HCT116 (cell line): ENCODE results near the gene FKBP5. TPM values are rescaled to one million over a fixed set of nuclear protein-coding genes. Genes with fewer than 3 reads are reported as not detected.

Experiments
- ATAC-seq: fragments of 200-7000 bp; cut with Tn5 transposase; 2 replicates; pipeline ENCODE4 v1.9.1; 2020; ENCODE audit warnings: mild to moderate bottlenecking, moderate library complexity
- BruUV-seq: library from RNA; stranded (reverse); fragments of 400-500 nt; replicated peaks from 2 replicates; lab custom pipeline; 2021; lab: Mats Ljungman, UMichigan
- CTCF ChIA-PET: fragments of 300-600 bp; sonication (Branson Sonifier 250); formaldehyde crosslinking; loops from one replicate; lab custom pipeline; 2021; ENCODE audit warnings: antibody characterized with exemption; lab: Charles Lee
- POLR2A ChIA-PET: fragments of 300-600, 350-600 bp; sonication (Branson Sonifier 250); formaldehyde crosslinking; loops from one replicate; lab custom pipeline; 2021; ENCODE audit warnings: antibody characterized with exemption; lab: Charles Lee
- RAD21 ChIA-PET, 2 experiments: fragments of 300-600 bp; sonication (Branson Sonifier 250); formaldehyde crosslinking; loops; one replicate each; lab custom pipeline; 2023; ENCODE audit warnings: low total read pairs in 2 of 2; ENCODE audit not compliant: uncharacterized antibody in 2 of 2, unreplicated experiment in 2 of 2, low non-redundant PET in 1 of 2; lab: Charles Lee
- DNase-seq: peaks from one replicate; pipeline ENCODE4 v3.0.0-alpha.2; 2010; ENCODE audit warnings: low read depth, low spot score
- H2AFZ ChIP-seq: fragments of 200-600 bp; shearing (Covaris generic), sonication (generic); 2 replicates; pipeline ENCODE4 v1.6.1; 2017; ENCODE audit warnings: low read depth, mixed run types, mixed read lengths, antibody characterized with exemption, low read length; ENCODE audit not compliant: poor library complexity, severe bottlenecking
- H3K27ac ChIP-seq: 2 replicates; pipeline ENCODE4 v1.5.1; 2012; ENCODE audit warnings: low read depth, low read length
- H3K27me3 ChIP-seq: fragments of 200-600 bp; sonication (generic); 2 replicates; pipeline ENCODE4 v1.6.1; 2016; ENCODE audit warnings: mixed run types, low read length, mixed read lengths; ENCODE audit not compliant: insufficient read depth
- H3K36me3 ChIP-seq, 2 experiments: fragments of 200-500 bp in 1 of 2; fragments of 200-600 bp in 1 of 2; sonication (Bioruptor generic) in 1 of 2; sonication (generic) in 1 of 2; 2 replicates each; pipeline versions ENCODE4 v1.5.1 to v1.6.1; 2014 to 2016; ENCODE audit warnings: low read length in 2 of 2, inconsistent platforms in 1 of 2, mixed read lengths in 1 of 2, mixed run types in 1 of 2; ENCODE audit not compliant: insufficient read depth in 2 of 2, control insufficient read depth in 1 of 2
- H3K4me1 ChIP-seq, 2 experiments: fragments of 200-600 bp in 1 of 2; sonication (generic) in 1 of 2; 2 replicates each; pipeline versions ENCODE4 v1.5.1 to v1.6.1; 2012 to 2017; ENCODE audit warnings: low read length in 2 of 2, inconsistent platforms in 1 of 2, mild to moderate bottlenecking in 1 of 2, mixed read lengths in 1 of 2, mixed run types in 1 of 2, moderate library complexity in 1 of 2; ENCODE audit not compliant: insufficient read depth in 2 of 2, control insufficient read depth in 1 of 2
- H3K4me2 ChIP-seq: fragments of 200-600 bp; sonication (generic); 2 replicates; pipeline ENCODE4 v1.6.1; 2017; ENCODE audit warnings: mixed run types, low read length, mixed read lengths
- H3K4me3 ChIP-seq, 2 experiments: fragments of 200-600 bp in 1 of 2; sonication (generic) in 1 of 2; replicated peaks in 1 of 2; 2 replicates each; pipeline ENCODE4 v1.5.1; 2011 to 2016; ENCODE audit warnings: low read length in 2 of 2, control low read depth in 1 of 2, low read depth in 1 of 2, mild to moderate bottlenecking in 1 of 2, mixed read lengths in 1 of 2, mixed run types in 1 of 2
- H3K79me2 ChIP-seq: fragments of 200-600 bp; sonication (generic); 2 replicates; pipeline ENCODE4 v1.6.1; 2017; ENCODE audit warnings: mild to moderate bottlenecking, mixed run types, low read length, moderate library complexity, mixed read lengths; ENCODE audit not compliant: insufficient read depth
- H3K9ac ChIP-seq: fragments of 200-600 bp; sonication (generic); 2 replicates; pipeline ENCODE4 v1.6.1; 2016; ENCODE audit warnings: low read length, mixed read lengths
- H3K9me2 ChIP-seq: fragments of 200-600 bp; sonication (generic), shearing (Covaris generic); 2 replicates; pipeline ENCODE4 v1.6.1; 2017; ENCODE audit warnings: mixed run types, mild to moderate bottlenecking, moderate library complexity; ENCODE audit not compliant: insufficient read depth
- H3K9me3 ChIP-seq, 2 experiments: fragments of 200-500 bp in 1 of 2; fragments of 200-600 bp in 1 of 2; sonication (Bioruptor generic) in 1 of 2; sonication (generic) in 1 of 2; 2 replicates each; pipeline ENCODE4 v1.6.1; 2014 to 2017; ENCODE audit warnings: low read length in 2 of 2, mixed read lengths in 2 of 2, inconsistent platforms in 1 of 2, low read depth in 1 of 2, mild to moderate bottlenecking in 1 of 2, mixed run types in 1 of 2, moderate library complexity in 1 of 2; ENCODE audit not compliant: control insufficient read depth in 1 of 2, insufficient read depth in 1 of 2
- H4K20me1 ChIP-seq: fragments of 200-600 bp; sonication (generic), shearing (Covaris generic); 2 replicates; pipeline ENCODE4 v1.6.1; 2017; ENCODE audit warnings: mixed run types, mild to moderate bottlenecking, moderate library complexity; ENCODE audit not compliant: insufficient read depth
- FOSL1 ChIP-seq: IDR thresholded peaks from 2 replicates; pipeline ENCODE4 v1.6.1; 2012; ENCODE audit warnings: low read depth
- SRF ChIP-seq: IDR thresholded peaks from 2 replicates; pipeline ENCODE4 v1.6.1; 2012; ENCODE audit warnings: low read depth
- ZNF274 ChIP-seq: fragments of 200-500 bp; sonication (Bioruptor generic); IDR thresholded peaks from 2 replicates; pipeline ENCODE4 v1.6.1; 2014; ENCODE audit warnings: mild to moderate bottlenecking, low read depth, low read length, inconsistent platforms
- intact Hi-C: fragments of 100-400 bp; cut with micrococcal nuclease; formaldehyde crosslinking; loops from 2 replicates; pipeline ENCODE4 v1.10.0; 2022
- total RNA-seq: library from RNA; stranded (reverse); gene quantifications from one replicate; pipeline ENCODE4 v1.2.1, GENCODE V29; 2021; ENCODE audit not compliant: unreplicated experiment
- TF ChIP-seq, protein P1 (sequence below): IDR thresholded peaks from 2 replicates; pipeline ENCODE4 v1.6.1; 2012; ENCODE audit warnings: low read depth

FKBP5 gene
- total RNA-seq, 1 experiment from 2014 or later: 50.3 TPM

DNA sequence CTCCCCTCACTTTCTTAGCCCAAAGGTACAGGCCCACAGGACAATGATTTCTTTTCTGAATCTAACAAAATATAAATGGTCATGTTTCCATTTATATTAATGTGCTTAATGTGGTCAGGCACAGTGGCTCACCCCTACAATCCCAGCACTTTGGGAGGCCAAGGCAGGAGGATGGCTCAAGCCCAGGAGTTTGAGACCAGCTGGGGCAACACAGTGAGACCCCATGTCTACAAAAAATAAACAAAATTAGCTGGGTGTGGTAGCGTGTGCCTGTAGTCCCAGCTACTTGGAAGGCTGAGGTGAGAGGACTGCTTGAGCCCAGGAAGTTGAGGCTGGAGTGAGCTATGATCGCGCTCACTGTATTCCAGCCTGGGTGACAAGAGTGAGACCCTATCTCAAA, 98.8 kb downstream of the FKBP5 start:
- intact Hi-C loops: no loop called here
- H3K9ac ChIP-seq: no peak overlapping the region
- BruUV-seq: no TSS peak
- peaks cover 0 to 9% of the 10 kb centered on the region in 2 experiments; a peak in 1 of 4 replicates for H3K36me3 ChIP-seq
- H3K9me2 ChIP-seq: no peaks in the 10 kb centered on the region
- CTCF ChIA-PET: interaction anchor here (4.4 kb wide), 1 partner anchor 147 kb away, joined by 25 read pairs; the partner anchor contains the start of gene ARMC12
- H3K4me1 ChIP-seq: peaks cover 19 to 37% of the 10 kb centered on the region in 2 experiments
- no peak for ATAC-seq
- POLR2A ChIA-PET: no interaction called here
- H4K20me1 ChIP-seq: no peaks in the 10 kb centered on the region
- TF ChIP-seq ZNF274 (no peak), FOSL1 (no peak)
- TF ChIP-seq, all 23 proteins: peak for 0
- Histone ChIP-seq H3K4me3 (no peak overlapping the region), H3K27ac (no peak overlapping the region), H3K27me3 (no peaks in the 10 kb centered on the region), H3K4me2 (no peak overlapping the region), H2AFZ (no peak overlapping the region), H3K79me2 (0 out of 2 replicates have a peak, but pooled peaks cover 7% of the 10 kb centered on the region), H3K9me3 (no peaks in the 10 kb centered on the region)
- RAD21 ChIA-PET: no interaction called here
- no peak for DNase-seq

DNA sequence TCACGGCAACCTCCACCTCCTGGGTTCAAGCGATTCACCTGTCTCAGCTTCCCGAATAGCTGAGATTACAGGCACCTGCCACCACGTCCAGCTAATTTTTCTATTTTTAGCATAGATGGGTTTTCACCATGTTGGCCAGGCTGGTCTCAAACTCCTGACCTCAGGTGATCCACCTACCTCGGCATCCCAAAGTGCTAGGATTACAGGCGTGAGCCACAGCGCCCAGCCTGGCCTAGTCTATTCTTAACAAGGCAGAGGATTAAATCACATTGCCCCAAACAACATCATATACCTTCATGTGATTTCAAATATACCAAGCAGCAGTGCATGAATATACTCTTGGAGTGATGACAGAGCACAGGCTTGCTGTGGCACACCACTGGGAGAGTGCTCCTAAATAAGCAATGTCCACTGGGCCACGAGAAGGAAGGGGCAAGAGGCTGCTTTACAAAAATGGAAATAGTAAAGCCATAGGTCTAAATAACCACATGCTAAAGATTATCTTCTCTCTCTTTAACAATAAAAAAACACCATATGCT, 99.4 kb downstream of the FKBP5 start:
- BruUV-seq: no TSS peak
- Histone ChIP-seq H3K4me1 (peaks cover 15 to 38% of the 10 kb centered on the region in 2 experiments; a peak in 3 of 4 replicates), H3K36me3 (0 out of 4 replicates have a peak, but pooled peaks cover 0 to 6% of the 10 kb centered on the region in 2 experiments), H4K20me1 (no peaks in the 10 kb centered on the region), H3K9me2 (no peaks in the 10 kb centered on the region), H3K9ac (no peak overlapping the region), H3K9me3 (no peaks in the 10 kb centered on the region), H3K4me3 (no peak overlapping the region), H3K27ac (no peak overlapping the region), H2AFZ (no peak overlapping the region), H3K27me3 (no peaks in the 10 kb centered on the region), H3K79me2 (0 out of 2 replicates have a peak, but pooled peaks cover 3% of the 10 kb centered on the region), H3K4me2 (no peak overlapping the region)
- RAD21 ChIA-PET: no interaction called here
- TF ChIP-seq SRF: no peak
- TF ChIP-seq, protein P1, sequence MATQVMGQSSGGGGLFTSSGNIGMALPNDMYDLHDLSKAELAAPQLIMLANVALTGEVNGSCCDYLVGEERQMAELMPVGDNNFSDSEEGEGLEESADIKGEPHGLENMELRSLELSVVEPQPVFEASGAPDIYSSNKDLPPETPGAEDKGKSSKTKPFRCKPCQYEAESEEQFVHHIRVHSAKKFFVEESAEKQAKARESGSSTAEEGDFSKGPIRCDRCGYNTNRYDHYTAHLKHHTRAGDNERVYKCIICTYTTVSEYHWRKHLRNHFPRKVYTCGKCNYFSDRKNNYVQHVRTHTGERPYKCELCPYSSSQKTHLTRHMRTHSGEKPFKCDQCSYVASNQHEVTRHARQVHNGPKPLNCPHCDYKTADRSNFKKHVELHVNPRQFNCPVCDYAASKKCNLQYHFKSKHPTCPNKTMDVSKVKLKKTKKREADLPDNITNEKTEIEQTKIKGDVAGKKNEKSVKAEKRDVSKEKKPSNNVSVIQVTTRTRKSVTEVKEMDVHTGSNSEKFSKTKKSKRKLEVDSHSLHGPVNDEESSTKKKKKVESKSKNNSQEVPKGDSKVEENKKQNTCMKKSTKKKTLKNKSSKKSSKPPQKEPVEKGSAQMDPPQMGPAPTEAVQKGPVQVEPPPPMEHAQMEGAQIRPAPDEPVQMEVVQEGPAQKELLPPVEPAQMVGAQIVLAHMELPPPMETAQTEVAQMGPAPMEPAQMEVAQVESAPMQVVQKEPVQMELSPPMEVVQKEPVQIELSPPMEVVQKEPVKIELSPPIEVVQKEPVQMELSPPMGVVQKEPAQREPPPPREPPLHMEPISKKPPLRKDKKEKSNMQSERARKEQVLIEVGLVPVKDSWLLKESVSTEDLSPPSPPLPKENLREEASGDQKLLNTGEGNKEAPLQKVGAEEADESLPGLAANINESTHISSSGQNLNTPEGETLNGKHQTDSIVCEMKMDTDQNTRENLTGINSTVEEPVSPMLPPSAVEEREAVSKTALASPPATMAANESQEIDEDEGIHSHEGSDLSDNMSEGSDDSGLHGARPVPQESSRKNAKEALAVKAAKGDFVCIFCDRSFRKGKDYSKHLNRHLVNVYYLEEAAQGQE: no peak
- no peak for ATAC-seq
- CTCF ChIA-PET: interaction anchor here (4.4 kb wide), 1 partner anchor 147 kb away, joined by 25 read pairs; the partner anchor contains the start of gene ARMC12
- POLR2A ChIA-PET: no interaction called here
- intact Hi-C loops: no loop called here
- no peak for DNase-seq
